GM12892 (cell line): Measurements from ENCODE around the gene CIBAR2. TPM values are rescaled to one million over a fixed set of nuclear protein-coding genes. Genes with fewer than 3 reads are reported as not detected.

Experiments
- DNase-seq: peaks from one replicate; pipeline ENCODE4 v3.0.0; 2011; ENCODE audit not compliant: insufficient read length
- FAIRE-seq: peaks from 2 replicates; lab custom pipeline; 2011; peaks lifted over from hg19 to GRCh38; lab: Jason Lieb, UNC
- POLR2A ChIP-seq: IDR thresholded peaks from 2 replicates; pipeline ENCODE4 v1.6.1; 2011; ENCODE audit warnings: low read depth, low read length, control low read depth
- POLR2AphosphoS5 ChIP-seq: IDR thresholded peaks from 2 replicates; pipeline ENCODE4 v1.6.1; 2011; ENCODE audit warnings: low read depth, low read length, control low read depth
- TAF1 ChIP-seq: IDR thresholded peaks from 2 replicates; pipeline ENCODE4 v1.6.1; 2011; ENCODE audit warnings: low read depth, mild to moderate bottlenecking, control low read depth, low read length, borderline replicate concordance
- polyA plus RNA-seq: library from polyadenylated mRNA; unstranded; fragments of >200 nt; gene quantifications from one replicate; pipeline ENCODE4 v1.2.1, GENCODE V29; 2012; ENCODE audit warnings: missing spikeins, inconsistent platforms; ENCODE audit not compliant: missing spikeins

CIBAR2 gene
- not detected for polyA plus RNA-seq

GRCh38 chr16:85112364-85112763 is at the start of gene CIBAR2:
TSS of gene CIBAR2 (minus strand) at chr16:85112472. CDS start at chr16:85112352, 120 bp downstream.
- TF ChIP-seq TAF1 = no peak
- TF ChIP-seq POLR2A = no peak
- no peak for TF ChIP-seq POLR2AphosphoS5
- no peak for FAIRE-seq
- no peak for DNase-seq

- TF ChIP-seq POLR2A (no peak), POLR2AphosphoS5 (no peak), TAF1 (no peak)
- no peak for FAIRE-seq
Observed at GRCh38 chr16:85159179-85159980, 47.1 kb upstream of the CIBAR2 start.

GRCh38 chr16:85158743-85159178 is 46.5 kb upstream of the CIBAR2 start:
- no peak for DNase-seq
- FAIRE-seq = no peak
- TF ChIP-seq POLR2A (no peak), POLR2AphosphoS5 (no peak), TAF1 (no peak)

More at GRCh38 chr16:85159179-85159980, 47.1 kb upstream of the CIBAR2 start:
- DNase-seq = no peak

- FAIRE-seq (no peak), DNase-seq (no peak)
- TF ChIP-seq POLR2AphosphoS5 (no peak), TAF1 (0 out of 2 replicates have a peak, but pooled peaks have one; percentile 30)
Observed at GRCh38 chr16:85157813-85158742, 45.8 kb upstream of the CIBAR2 start.

- DNase-seq = no peak
- no peak for FAIRE-seq
- TF ChIP-seq TAF1 (no peak), POLR2AphosphoS5 (no peak), POLR2A (no peak)
Observed at GRCh38 chr16:85157372-85157771, 45.1 kb upstream of the CIBAR2 start.

- no peak for FAIRE-seq
Observed at GRCh38 chr16:85156869-85157268, 44.6 kb upstream of the CIBAR2 start.

GRCh38 chr16:85156440-85156839 is 44.2 kb upstream of the CIBAR2 start:
- DNase-seq (no peak), FAIRE-seq (no peak)
- TF ChIP-seq TAF1 (no peak), POLR2AphosphoS5 (no peak), POLR2A (no peak)

More at GRCh38 chr16:85156869-85157268, 44.6 kb upstream of the CIBAR2 start:
- TF ChIP-seq POLR2AphosphoS5 (no peak), POLR2A (no peak)
- no peak for DNase-seq

- TF ChIP-seq TAF1 (no peak), POLR2A (no peak), POLR2AphosphoS5 (no peak)
- no peak for FAIRE-seq
Observed at GRCh38 chr16:85153656-85154091, 41.4 kb upstream of the CIBAR2 start.

GRCh38 chr16:85153046-85153445 is 40.8 kb upstream of the CIBAR2 start:
- no peak for TF ChIP-seq POLR2A
- TF ChIP-seq POLR2AphosphoS5 = no peak
- TF ChIP-seq TAF1 = no peak
- DNase-seq (no peak), FAIRE-seq (no peak)

More at GRCh38 chr16:85153656-85154091, 41.4 kb upstream of the CIBAR2 start:
- no peak for DNase-seq

GRCh38 chr16:85152414-85153030 is 40.2 kb upstream of the CIBAR2 start:
- no peak for DNase-seq
- TF ChIP-seq POLR2AphosphoS5 = no peak

More at GRCh38 chr16:85152414-85153030, 40.2 kb upstream of the CIBAR2 start:
- FAIRE-seq = no peak
